Panc1 (cell line): ENCODE measurements around the gene RAPGEFL1.

Experiments
- POLR2AphosphoS5 ChIP-seq: IDR thresholded peaks from 2 replicates; pipeline ENCODE4 v1.6.1; 2012; ENCODE audit warnings: mild to moderate bottlenecking, low read depth, low read length, moderate library complexity
- TCF7L2 ChIP-seq: IDR thresholded peaks from 2 replicates; pipeline ENCODE4 v1.6.1; 2011; ENCODE audit warnings: mild to moderate bottlenecking, low read depth, low read length, inconsistent platforms
- TF ChIP-seq, protein P1 (sequence below): fragments of 450-650 bp; IDR thresholded peaks from 2 replicates; pipeline ENCODE4 v1.5.1; 2017; ENCODE audit warnings: mild to moderate bottlenecking
- TF ChIP-seq, protein P2 (sequence below), 2 experiments: IDR thresholded peaks; 2 replicates each; pipeline ENCODE4 v1.6.1; 2011 to 2012; ENCODE audit warnings: low read depth in 2 of 2, control low read depth in 1 of 2, low read length in 1 of 2, mild to moderate bottlenecking in 1 of 2, moderate library complexity in 1 of 2; ENCODE audit not compliant: insufficient read depth in 1 of 2

DNA sequence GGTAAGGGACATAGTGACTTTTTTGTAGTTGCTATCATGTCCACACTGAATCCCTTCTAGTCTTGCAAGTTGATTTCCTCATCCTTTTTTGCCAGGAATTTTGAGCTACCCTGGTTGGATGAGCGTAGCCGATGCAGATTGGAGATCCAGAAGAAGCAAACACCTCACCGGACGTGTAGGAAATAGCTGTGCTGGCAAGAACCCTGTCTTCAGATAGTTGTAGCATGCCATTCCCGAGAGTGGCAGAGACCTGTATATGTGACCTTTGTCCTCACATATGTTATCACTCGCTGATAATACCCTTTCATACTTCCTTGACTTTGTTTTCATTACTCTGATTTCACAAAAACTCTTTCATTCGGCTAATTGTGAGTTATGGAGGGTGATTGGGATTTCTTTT lies 43.1 kb upstream of the RAPGEFL1 start:
- TF ChIP-seq POLR2AphosphoS5 (no peak), TCF7L2 (no peak)
- TF ChIP-seq, protein P1, sequence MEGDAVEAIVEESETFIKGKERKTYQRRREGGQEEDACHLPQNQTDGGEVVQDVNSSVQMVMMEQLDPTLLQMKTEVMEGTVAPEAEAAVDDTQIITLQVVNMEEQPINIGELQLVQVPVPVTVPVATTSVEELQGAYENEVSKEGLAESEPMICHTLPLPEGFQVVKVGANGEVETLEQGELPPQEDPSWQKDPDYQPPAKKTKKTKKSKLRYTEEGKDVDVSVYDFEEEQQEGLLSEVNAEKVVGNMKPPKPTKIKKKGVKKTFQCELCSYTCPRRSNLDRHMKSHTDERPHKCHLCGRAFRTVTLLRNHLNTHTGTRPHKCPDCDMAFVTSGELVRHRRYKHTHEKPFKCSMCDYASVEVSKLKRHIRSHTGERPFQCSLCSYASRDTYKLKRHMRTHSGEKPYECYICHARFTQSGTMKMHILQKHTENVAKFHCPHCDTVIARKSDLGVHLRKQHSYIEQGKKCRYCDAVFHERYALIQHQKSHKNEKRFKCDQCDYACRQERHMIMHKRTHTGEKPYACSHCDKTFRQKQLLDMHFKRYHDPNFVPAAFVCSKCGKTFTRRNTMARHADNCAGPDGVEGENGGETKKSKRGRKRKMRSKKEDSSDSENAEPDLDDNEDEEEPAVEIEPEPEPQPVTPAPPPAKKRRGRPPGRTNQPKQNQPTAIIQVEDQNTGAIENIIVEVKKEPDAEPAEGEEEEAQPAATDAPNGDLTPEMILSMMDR: no peak
- TF ChIP-seq, protein P2, sequence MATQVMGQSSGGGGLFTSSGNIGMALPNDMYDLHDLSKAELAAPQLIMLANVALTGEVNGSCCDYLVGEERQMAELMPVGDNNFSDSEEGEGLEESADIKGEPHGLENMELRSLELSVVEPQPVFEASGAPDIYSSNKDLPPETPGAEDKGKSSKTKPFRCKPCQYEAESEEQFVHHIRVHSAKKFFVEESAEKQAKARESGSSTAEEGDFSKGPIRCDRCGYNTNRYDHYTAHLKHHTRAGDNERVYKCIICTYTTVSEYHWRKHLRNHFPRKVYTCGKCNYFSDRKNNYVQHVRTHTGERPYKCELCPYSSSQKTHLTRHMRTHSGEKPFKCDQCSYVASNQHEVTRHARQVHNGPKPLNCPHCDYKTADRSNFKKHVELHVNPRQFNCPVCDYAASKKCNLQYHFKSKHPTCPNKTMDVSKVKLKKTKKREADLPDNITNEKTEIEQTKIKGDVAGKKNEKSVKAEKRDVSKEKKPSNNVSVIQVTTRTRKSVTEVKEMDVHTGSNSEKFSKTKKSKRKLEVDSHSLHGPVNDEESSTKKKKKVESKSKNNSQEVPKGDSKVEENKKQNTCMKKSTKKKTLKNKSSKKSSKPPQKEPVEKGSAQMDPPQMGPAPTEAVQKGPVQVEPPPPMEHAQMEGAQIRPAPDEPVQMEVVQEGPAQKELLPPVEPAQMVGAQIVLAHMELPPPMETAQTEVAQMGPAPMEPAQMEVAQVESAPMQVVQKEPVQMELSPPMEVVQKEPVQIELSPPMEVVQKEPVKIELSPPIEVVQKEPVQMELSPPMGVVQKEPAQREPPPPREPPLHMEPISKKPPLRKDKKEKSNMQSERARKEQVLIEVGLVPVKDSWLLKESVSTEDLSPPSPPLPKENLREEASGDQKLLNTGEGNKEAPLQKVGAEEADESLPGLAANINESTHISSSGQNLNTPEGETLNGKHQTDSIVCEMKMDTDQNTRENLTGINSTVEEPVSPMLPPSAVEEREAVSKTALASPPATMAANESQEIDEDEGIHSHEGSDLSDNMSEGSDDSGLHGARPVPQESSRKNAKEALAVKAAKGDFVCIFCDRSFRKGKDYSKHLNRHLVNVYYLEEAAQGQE (IDR thresholded peaks at IDR 0.05; ENCODE audit: insufficient read depth in 1 of 2, low read depth in 2 of 2, low read length in 1 of 2): no peak
